NCI-H2081 treated with DMSO at 0.1 percent for 48 hours (cell line): ENCODE data around the gene USP17L20.
"Not testable (repeated sequence)": the region's sequence is repeated elsewhere in the genome, so short reads cannot be mapped to it uniquely, and the experiment has no call there.

Experiments used
- DNase-seq: peaks from one replicate; lab custom pipeline; 2025; lab: John Stamatoyannopoulos, UW

Gene USP17L20

GRCh38 chr4:9257824-9258223, at the start of gene USP17L20:
USP17L20 (plus strand) TSS chr4:9258124; CDS start chr4:9258124, 0 bp downstream.
- not testable (repeated sequence) for DNase-seq

- DNase-seq: not testable (repeated sequence)
Measured at GRCh38 chr4:9210357-9210756, 47.6 kb upstream of the USP17L20 start, which contains the start of gene USP17L10. USP17L10 (plus strand) TSS chr4:9210657; CDS start chr4:9210657, 0 bp downstream.

- DNase-seq: not testable (repeated sequence)
Measured at GRCh38 chr4:9214701-9215100, 43.2 kb upstream of the USP17L20 start.

- DNase-seq: not testable (repeated sequence)
Measured at GRCh38 chr4:9215105-9215504, 42.8 kb upstream of the USP17L20 start, which contains the start of gene USP17L11. USP17L11 (plus strand) TSS chr4:9215405; CDS start chr4:9215405, 0 bp downstream.

- not testable (repeated sequence) for DNase-seq
Measured at GRCh38 chr4:9219852-9220251, 38.1 kb upstream of the USP17L20 start, which contains the start of gene USP17L12. USP17L12 (plus strand) TSS chr4:9220152; CDS start chr4:9220152, 0 bp downstream.

GRCh38 chr4:9224596-9224995, 33.3 kb upstream of the USP17L20 start, which contains the start of gene USP17L13:
USP17L13 (plus strand) TSS chr4:9224896; CDS start chr4:9224896, 0 bp downstream.
- not testable (repeated sequence) for DNase-seq

DNA sequence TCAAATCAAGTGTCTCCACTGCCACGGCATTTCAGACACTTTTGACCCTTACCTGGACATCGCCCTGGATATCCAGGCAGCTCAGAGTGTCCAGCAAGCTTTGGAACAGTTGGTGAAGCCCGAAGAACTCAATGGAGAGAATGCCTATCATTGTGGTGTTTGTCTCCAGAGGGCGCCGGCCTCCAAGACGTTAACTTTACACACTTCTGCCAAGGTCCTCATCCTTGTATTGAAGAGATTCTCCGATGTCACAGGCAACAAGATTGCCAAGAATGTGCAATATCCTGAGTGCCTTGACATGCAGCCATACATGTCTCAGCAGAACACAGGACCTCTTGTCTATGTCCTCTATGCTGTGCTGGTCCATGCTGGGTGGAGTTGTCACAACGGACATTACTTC, 27.7 kb upstream of the USP17L20 start:
- DNase-seq: not testable (repeated sequence)

GRCh38 chr4:9234085-9234484, 23.8 kb upstream of the USP17L20 start, which contains the start of gene USP17L15:
USP17L15 (plus strand) TSS chr4:9234385; CDS start chr4:9234385, 0 bp downstream.
- DNase-seq: not testable (repeated sequence)

- not testable (repeated sequence) for DNase-seq
Measured at GRCh38 chr4:9238461-9238860, 19.5 kb upstream of the USP17L20 start.

DNA sequence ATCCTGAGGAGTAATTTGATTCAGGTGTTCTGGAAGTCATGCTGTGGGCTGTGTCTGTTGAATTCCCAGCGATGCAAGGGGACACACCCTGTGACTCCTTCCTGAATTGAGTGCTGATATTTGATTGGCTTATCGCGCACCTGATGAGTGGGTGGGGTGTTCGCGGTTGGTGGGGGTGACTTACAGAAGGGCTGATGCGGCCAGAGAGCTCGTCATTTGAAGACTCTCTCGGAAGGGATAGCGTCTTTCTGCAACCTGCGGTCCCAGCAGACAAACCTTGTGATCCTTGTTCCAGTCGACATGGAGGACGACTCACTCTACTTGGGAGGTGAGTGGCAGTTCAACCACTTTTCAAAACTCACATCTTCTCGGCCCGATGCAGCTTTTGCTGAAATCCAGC, 14.3 kb upstream of the USP17L20 start, which contains the start of gene USP17L17:
USP17L17 (plus strand) TSS at position 301 of the 400 bp plus-strand sequence; CDS start at position 301, 0 bp downstream.
- DNase-seq: not testable (repeated sequence)

- not testable (repeated sequence) for DNase-seq
Measured at GRCh38 chr4:9247953-9248680, 9.8 kb upstream of the USP17L20 start, which contains the start of gene USP17L18. USP17L18 (plus strand) TSS chr4:9248630; CDS start chr4:9248630, 0 bp downstream.

- not testable (repeated sequence) for DNase-seq
Measured at GRCh38 chr4:9253078-9253477, 4.8 kb upstream of the USP17L20 start, which contains the start of gene USP17L19. USP17L19 (plus strand) TSS chr4:9253378; CDS start chr4:9253378, 0 bp downstream.

GRCh38 chr4:9262572-9262971, 4.6 kb downstream of the USP17L20 start, which contains the start of gene USP17L21:
USP17L21 (plus strand) TSS chr4:9262872; CDS start chr4:9262872, 0 bp downstream.
- not testable (repeated sequence) for DNase-seq

GRCh38 chr4:9267319-9267718, 9.4 kb downstream of the USP17L20 start, which contains the start of gene USP17L22:
USP17L22 (plus strand) TSS chr4:9267619; CDS start chr4:9267619, 0 bp downstream.
- not testable (repeated sequence) for DNase-seq

DNA sequence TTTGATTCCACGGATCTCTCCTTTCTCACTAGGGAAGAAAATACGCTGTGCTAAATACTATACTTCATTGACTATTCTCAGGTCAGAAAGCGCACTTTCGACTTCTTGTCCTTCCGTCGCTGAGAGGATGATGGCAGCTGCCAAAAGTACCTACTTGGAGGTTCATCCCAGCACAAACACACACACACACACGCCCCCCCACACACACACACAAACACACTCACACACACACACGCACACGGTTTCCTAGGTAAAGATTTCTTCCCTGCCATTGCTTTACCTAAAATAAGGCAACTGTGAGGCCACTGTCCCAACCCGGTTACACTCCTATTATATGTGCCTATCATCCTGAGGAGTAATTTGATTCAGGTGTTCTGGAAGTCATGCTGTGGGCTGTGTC, 13.8 kb downstream of the USP17L20 start:
- not testable (repeated sequence) for DNase-seq
